Ishikawa (cell line): ENCODE data around the gene EPAS1.

ENCODE experiments used
- CEBPB ChIP-seq: IDR thresholded peaks from 2 replicates; pipeline ENCODE4 v1.6.1; 2012
- REST ChIP-seq: IDR thresholded peaks from 2 replicates; pipeline ENCODE4 v1.6.1; 2012; ENCODE audit warnings: low read depth, mild to moderate bottlenecking

GRCh38 chr2:46355756-46356155 is 58.5 kb downstream of the EPAS1 start:
- TF ChIP-seq REST (no peak), CEBPB (no peak)
